Measurements from ENCODE around the gene TTF2.

DNA sequence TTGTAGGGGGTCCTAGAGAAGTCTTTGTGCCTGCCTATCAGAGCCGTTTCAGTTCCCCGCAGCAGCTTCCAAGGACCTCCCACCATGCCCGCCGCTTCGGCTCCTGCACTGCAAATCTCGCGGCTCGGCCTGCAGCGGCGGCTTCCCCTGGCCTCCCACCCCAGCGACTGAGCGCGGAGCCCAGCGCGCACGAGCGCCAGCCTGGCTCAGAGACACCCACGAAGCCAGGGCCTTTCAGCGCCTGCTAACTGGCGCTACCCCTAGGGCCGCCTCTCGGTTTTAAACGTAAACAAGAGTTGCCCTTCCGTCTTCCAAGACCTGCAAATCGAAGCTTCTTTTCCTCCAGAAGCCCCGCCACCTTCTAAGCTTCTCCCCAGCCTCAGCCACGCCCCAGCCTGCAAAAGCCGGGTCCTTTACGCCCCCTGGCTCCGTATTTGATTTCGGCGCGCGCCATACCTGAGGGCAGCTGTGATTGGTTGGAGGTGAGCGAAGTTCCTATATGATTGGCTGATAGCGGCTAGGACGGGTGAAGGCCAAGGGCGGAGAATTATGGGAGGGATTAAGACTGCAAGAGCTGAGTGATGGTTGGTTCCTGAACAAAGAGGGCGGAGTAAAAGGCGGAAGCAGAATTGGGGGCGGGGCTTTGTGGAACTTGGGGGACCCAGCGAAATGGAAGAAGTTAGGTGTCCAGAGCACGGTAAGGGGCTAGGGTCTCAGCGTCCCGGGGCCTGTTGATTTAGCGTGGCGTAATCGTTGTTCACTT lies at the start of gene TTF2:
- TF ChIP-seq POLR2A (IDR thresholded peaks at IDR 0.05; ENCODE audit: low read depth, low read length) (peak; percentile 93), POLR2AphosphoS5 (IDR thresholded peaks at IDR 0.05; ENCODE audit: low read depth, low read length) (peak; percentile 66), TAF1 (IDR thresholded peaks at IDR 0.05; ENCODE audit: low read depth, low read length) (peak; percentile 77)

Measured in GM12891 (cell line).